DOHH2 (cell line): Measurements from ENCODE around the gene PDE1C.

Experiments used
- CTCF ChIP-seq: fragments of 200-600 bp; sonication (generic); IDR thresholded peaks from one replicate; pipeline ENCODE4 v1.5.1; 2014; ENCODE audit warnings: antibody characterized with exemption, mild to moderate bottlenecking, low read depth, low read length; ENCODE audit not compliant: poor library complexity, severe bottlenecking
- EZH2phosphoT487 ChIP-seq: fragments of 200-600 bp; sonication (generic); IDR thresholded peaks from 2 replicates; pipeline ENCODE4 v1.6.1; 2017; ENCODE audit warnings: borderline replicate concordance, mild to moderate bottlenecking, antibody characterized with exemption, low read length, moderate library complexity, mixed read lengths

GRCh38 chr7:31937982-31938381 is 132.2 kb downstream of the PDE1C start:
- TF ChIP-seq CTCF, result no peak
- no peak for TF ChIP-seq EZH2phosphoT487
